PC-3 (cell line): Measurements from ENCODE around the gene ANTKMT. TPM values are rescaled to one million over a fixed set of nuclear protein-coding genes. Genes with fewer than 3 reads are reported as not detected.

ENCODE experiments used
- ATAC-seq: fragments of 200-7000 bp; cut with Tn5 transposase; 2 replicates; pipeline ENCODE4 v1.9.1; 2020; ENCODE audit warnings: mild to moderate bottlenecking, moderate library complexity
- BruUV-seq: library from RNA; stranded (reverse); fragments of 400-500 nt; replicated peaks from 2 replicates; lab custom pipeline; 2021; lab: Mats Ljungman, UMichigan
- CTCF ChIA-PET: fragments of 300-600 bp; sonication (Branson Sonifier 250); formaldehyde crosslinking; loops from one replicate; lab custom pipeline; 2022; ENCODE audit warnings: antibody characterized with exemption; lab: Charles Lee
- POLR2A ChIA-PET: fragments of 300-600 bp; sonication (Branson Sonifier 250); formaldehyde crosslinking; loops from one replicate; lab custom pipeline; 2022; ENCODE audit warnings: antibody characterized with exemption; ENCODE audit not compliant: unreplicated experiment; lab: Charles Lee
- DNase-seq: peaks from one replicate; pipeline ENCODE4 v3.0.0-alpha.2; 2015
- H2AFZ ChIP-seq: fragments of 300-600 bp; sonication (generic); 2 replicates; pipeline ENCODE4 v1.6.0; 2016; ENCODE audit warnings: antibody characterized with exemption, low read length
- H3F3A ChIP-seq: fragments of 300-600 bp; sonication (generic); one replicate; pipeline ENCODE4 v1.6.0; 2017; ENCODE audit warnings: antibody characterized with exemption, low read length, control low read depth, mild to moderate bottlenecking; ENCODE audit not compliant: unreplicated experiment
- H3K27ac ChIP-seq: fragments of 300-600 bp; sonication (generic); 2 replicates; pipeline ENCODE4 v1.5.1; 2016; ENCODE audit warnings: mild to moderate bottlenecking, low read length
- H3K27me3 ChIP-seq: fragments of 300-600 bp; sonication (generic); 2 replicates; pipeline ENCODE4 v1.6.1; 2016; ENCODE audit warnings: low read length, mixed read lengths
- H3K36me3 ChIP-seq: fragments of 300-600 bp; sonication (generic); 2 replicates; pipeline ENCODE4 v1.6.1; 2016; ENCODE audit warnings: low read depth, mixed run types, low read length, mixed read lengths
- H3K4me1 ChIP-seq: fragments of 300-600 bp; sonication (generic); 2 replicates; pipeline ENCODE4 v1.5.1; 2016; ENCODE audit warnings: low read length; ENCODE audit not compliant: insufficient read depth
- H3K4me2 ChIP-seq: fragments of 300-600 bp; sonication (generic); 2 replicates; pipeline ENCODE4 v1.6.0; 2016; ENCODE audit warnings: low read length
- H3K4me3 ChIP-seq: fragments of 300-600 bp; sonication (generic); 2 replicates; pipeline ENCODE4 v1.5.1; 2016; ENCODE audit warnings: mild to moderate bottlenecking, low read length, mixed read lengths
- H3K79me2 ChIP-seq: fragments of 300-600 bp; sonication (generic); 2 replicates; pipeline ENCODE4 v1.6.1; 2017; ENCODE audit warnings: low read length, mixed read lengths
- H3K9ac ChIP-seq: fragments of 300-600 bp; sonication (generic); 2 replicates; pipeline ENCODE4 v1.6.0; 2016; ENCODE audit warnings: mild to moderate bottlenecking, low read length
- H3K9me2 ChIP-seq: fragments of 300-600 bp; sonication (generic); replicated peaks from 2 replicates; pipeline ENCODE4 v1.6.1; 2016; ENCODE audit warnings: mixed run types, low read length, mixed read lengths
- H3K9me3 ChIP-seq: fragments of 300-600 bp; sonication (generic); 2 replicates; pipeline ENCODE4 v1.6.1; 2016; ENCODE audit warnings: low read length, mixed read lengths
- H4K20me1 ChIP-seq: fragments of 300-600 bp; sonication (generic); 2 replicates; pipeline ENCODE4 v1.6.1; 2016; ENCODE audit warnings: low read length, mixed read lengths
- CTCF ChIP-seq: fragments of 300-600 bp; sonication (generic); conservative IDR thresholded peaks from 2 replicates; pipeline ENCODE4 v1.5.1; 2017; ENCODE audit warnings: antibody characterized with exemption, low read depth, mild to moderate bottlenecking, low read length
- EZH2 ChIP-seq: fragments of 300-600 bp; sonication (generic); IDR thresholded peaks from one replicate; pipeline ENCODE4 v1.6.1; 2017; ENCODE audit warnings: antibody characterized with exemption, mild to moderate bottlenecking, low read length; ENCODE audit not compliant: unreplicated experiment
- EZH2phosphoT487 ChIP-seq: fragments of 300-600 bp; sonication (generic); IDR thresholded peaks from 2 replicates; pipeline ENCODE4 v1.6.1; 2018; ENCODE audit warnings: mild to moderate bottlenecking, antibody characterized with exemption, low read length, borderline replicate concordance
- intact Hi-C: fragments of 100-400 bp; cut with micrococcal nuclease; formaldehyde crosslinking; loops from 2 replicates; pipeline ENCODE4 v1.9.0; 2023
- total RNA-seq: library from RNA; depleted of rRNA; stranded (reverse); fragments of >200 nt; gene quantifications from 2 replicates; pipeline ENCODE4 v1.2.3, GENCODE V29; 2014

ANTKMT gene
- total RNA-seq, 1 experiment from 2014 or later: 77.3 TPM

- Histone ChIP-seq H3K79me2 (no peaks in the 10 kb centered on the region), H3K9ac (no peak overlapping the region; the same call in 1 of the 2 replicates), H2AFZ (no peak overlapping the region), H3K4me2 (no peak overlapping the region), H3K27me3 (no peaks in the 10 kb centered on the region), H4K20me1 (no peaks in the 10 kb centered on the region), H3K9me2 (no peaks in the 10 kb centered on the region), H3F3A (no peaks in the 10 kb centered on the region), H3K4me1 (peaks cover 13% of the 10 kb centered on the region), H3K4me3 (no peak overlapping the region), H3K36me3 (no peaks in the 10 kb centered on the region), H3K9me3 (no peaks in the 10 kb centered on the region), H3K27ac (no peak overlapping the region)
- intact Hi-C loops: no loop called here
- TSS peak; percentile 24 for BruUV-seq
- POLR2A ChIA-PET: no interaction called here
- TF ChIP-seq CTCF: no peak
- TF ChIP-seq EZH2: no peak
- TF ChIP-seq EZH2phosphoT487: no peak
- DNase-seq: no peak
- no peak for ATAC-seq
- CTCF ChIA-PET: no interaction called here
Observed at GRCh38 chr16:760065-760464, 39.1 kb downstream of the ANTKMT start.

- Histone ChIP-seq H3K27ac (no peak within 1 kb of the TSS), H3K4me2 (peak within 1 kb of the TSS; percentile 49), H3K36me3 (no peaks in the 10 kb centered on the region), H2AFZ (0 out of 2 replicates have a peak within 1 kb of the TSS, but pooled peaks have one; percentile 18), H3K79me2 (no peaks in the 10 kb centered on the region), H4K20me1 (no peaks in the 10 kb centered on the region), H3K9me2 (no peaks in the 10 kb centered on the region), H3K9ac (no peak within 1 kb of the TSS; the same call in 1 of the 2 replicates), H3K4me1 (peaks cover 13% of the 10 kb centered on the region), H3K27me3 (no peaks in the 10 kb centered on the region), H3K4me3 (no peak within 1 kb of the TSS), H3K9me3 (no peaks in the 10 kb centered on the region), H3F3A (no peaks in the 10 kb centered on the region)
- TF ChIP-seq EZH2phosphoT487 (no peak), EZH2 (no peak), CTCF (no peak)
- ATAC-seq (peak; percentile 79), DNase-seq (peak; percentile 72)
- TSS peak; percentile 88 for BruUV-seq
- intact Hi-C loops: no loop called here
- ChIA-PET CTCF (no interaction called here), POLR2A (no interaction called here)
Observed at GRCh38 chr16:760545-761343, 39.8 kb downstream of the ANTKMT start, which contains the start of gene MSLN. MSLN (plus strand) TSS chr16:760734; CDS start chr16:762681, 1,947 bp downstream.
